Pulmonary artery endothelial cell (primary cell): ENCODE measurements around the gene DEPP1. TPM values are rescaled to one million over a fixed set of nuclear protein-coding genes. Genes with fewer than 3 reads are reported as not detected.

Source experiments
- DNase-seq: peaks from one replicate; pipeline ENCODE4 v3.0.0-alpha.2; 2011; ENCODE audit warnings: low read depth, low spot score
- total RNA-seq: library from RNA; depleted of rRNA; stranded (reverse); fragments of >200 nt; gene quantifications from 2 replicates; pipeline ENCODE4 v1.2.3, GENCODE V29; 2014

Gene DEPP1
- total RNA-seq, 1 donor from 2014 or later: 395 TPM

DNA sequence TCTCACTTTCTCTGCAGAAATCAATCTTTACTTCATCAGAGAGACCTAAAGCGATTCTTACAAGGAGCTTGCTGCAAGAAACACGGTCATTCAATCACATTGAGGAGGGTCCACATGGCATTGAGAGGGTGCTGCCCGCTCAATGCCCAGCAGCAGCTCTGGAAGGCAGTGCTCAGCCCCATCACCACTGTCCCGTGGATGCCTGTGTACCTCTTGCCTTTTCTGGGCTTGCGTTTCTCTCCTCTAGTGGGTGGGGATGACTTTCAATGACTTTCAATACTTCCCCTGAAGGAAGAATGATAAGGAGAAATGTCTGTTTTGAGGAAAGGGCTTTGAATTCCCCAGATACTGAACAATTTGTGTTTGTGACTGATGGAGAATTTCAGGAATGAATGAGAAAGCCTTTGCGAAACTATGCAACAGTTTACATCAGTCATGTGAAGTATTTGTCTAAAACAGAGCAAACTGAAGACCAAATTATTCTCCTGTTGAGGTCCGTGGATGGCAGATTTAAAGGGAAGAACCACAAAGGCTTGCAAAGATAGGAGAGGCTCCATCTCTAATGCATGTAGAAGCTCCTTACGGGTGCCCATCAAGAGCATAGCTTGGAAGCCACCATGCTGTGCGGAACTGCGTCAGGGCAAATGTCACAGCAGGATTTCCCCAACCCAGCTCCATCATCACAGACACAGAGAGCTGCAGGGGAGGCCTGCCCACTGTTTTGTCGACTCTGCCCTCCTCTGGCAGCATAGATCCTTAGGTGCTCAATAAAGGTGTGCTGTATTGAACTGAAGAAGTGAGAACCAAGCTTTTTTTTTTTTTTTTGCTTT, 15.5 kb upstream of the DEPP1 start:
- DNase-seq: no peak

GRCh38 chr10:44993226-44993921, 14.8 kb upstream of the DEPP1 start:
- DNase-seq: no peak

- DNase-seq: no peak
Observed at GRCh38 chr10:44992732-44993225, 14.2 kb upstream of the DEPP1 start.

DNA sequence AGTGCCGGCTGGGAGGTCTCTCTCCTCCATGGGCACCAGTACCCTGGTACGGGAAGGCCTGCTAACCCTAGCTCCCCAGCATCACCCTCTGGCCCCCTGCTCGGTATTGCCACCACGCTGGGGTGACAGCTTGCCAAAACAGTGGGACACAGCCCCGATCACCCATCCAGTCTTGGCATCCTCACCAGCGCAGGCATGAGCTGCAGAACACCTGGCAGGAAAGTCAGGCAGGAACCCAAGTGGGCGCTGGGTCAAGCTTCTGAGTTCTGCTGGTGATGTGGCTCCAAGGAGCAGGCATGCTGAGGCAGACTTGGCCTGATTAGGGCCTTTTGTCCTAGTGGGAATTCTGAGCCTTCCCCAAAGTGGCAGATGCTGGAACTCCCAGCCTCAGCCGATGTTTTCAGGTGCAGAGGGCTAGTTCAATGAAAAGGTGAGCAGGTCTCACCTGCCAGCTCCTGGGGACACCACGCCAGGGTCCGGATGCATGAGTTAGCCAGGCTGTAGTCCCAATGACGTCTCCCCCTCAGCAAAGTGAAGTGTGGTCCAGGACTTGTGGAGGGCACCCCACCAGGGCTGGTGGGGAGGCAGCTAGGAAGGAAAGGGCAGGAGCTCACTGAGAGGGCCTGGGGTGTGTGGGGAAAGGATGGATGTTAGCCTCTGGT, 13.6 kb upstream of the DEPP1 start:
- DNase-seq: no peak

- DNase-seq: no peak
Observed at GRCh38 chr10:44991571-44991970, 13.0 kb upstream of the DEPP1 start.

DNA sequence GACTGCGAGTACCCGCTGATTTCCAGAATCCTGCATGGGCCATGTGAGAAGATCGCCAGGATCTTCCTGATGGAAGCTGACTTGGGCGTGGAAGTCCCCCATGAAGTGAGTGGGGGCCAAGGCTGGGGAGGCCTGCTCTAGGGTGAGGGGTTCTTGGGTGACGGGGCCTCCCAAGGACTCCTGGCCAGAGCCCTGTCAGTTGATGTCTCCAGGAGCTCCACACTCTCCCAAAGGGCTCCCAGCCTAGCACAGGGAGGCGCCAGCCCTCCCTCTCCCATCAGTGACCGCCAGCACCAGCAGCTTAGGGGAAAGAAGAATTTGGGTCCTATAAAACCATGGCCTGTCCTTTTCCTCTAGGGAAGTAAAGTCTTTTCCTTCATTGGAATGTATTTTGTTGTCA, 12.4 kb upstream of the DEPP1 start:
- no peak for DNase-seq

GRCh38 chr10:44990302-44990655, 11.7 kb upstream of the DEPP1 start:
- DNase-seq: no peak

GRCh38 chr10:44989597-44990301, 11.1 kb upstream of the DEPP1 start:
- no peak for DNase-seq

GRCh38 chr10:44988957-44989585, 10.5 kb upstream of the DEPP1 start:
- no peak for DNase-seq

DNA sequence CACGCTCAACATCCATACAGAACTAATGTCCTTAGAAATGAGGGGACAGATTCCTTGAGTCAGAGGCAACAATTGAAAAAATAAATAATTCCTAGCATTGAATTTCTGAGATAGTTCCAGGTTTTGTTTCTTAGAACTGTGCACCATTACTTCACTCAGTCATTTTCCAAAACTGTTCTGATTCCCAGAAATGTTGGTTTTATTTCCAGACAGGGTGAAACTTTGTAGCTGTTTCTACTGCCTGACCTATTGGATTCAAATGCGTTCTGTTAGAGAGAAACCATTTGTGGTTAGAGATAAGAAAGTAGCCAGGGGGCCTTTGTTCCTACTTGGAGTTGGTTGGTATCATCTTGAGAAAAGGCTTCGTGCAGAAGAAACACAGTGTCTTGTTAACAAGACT, 8.1 kb upstream of the DEPP1 start:
- no peak for DNase-seq

- DNase-seq: no peak
Observed at GRCh38 chr10:44986179-44986578, 7.6 kb upstream of the DEPP1 start.

GRCh38 chr10:44985175-44985681, 6.6 kb upstream of the DEPP1 start:
- no peak for DNase-seq

GRCh38 chr10:44984671-44985101, 6.1 kb upstream of the DEPP1 start:
- no peak for DNase-seq

DNA sequence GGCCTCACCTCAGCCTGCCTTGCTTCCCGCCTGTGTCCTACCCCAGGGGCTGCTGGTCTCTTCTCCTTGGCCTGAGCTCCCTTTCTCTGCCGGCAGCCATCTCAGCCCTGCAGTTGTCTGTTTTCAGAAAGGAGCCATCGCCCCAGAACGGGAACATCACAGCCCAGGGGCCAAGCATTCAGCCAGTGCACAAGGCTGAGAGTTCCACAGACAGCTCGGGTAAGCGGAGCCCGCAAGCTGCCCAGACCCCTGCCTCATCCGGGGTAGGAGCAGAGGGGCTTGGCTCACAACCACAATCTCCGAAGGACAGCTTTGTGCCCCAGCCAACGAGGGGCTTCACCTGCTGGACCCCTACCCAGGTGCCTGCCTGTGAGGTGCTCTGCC, 5.3 kb upstream of the DEPP1 start:
- DNase-seq: no peak

DNA sequence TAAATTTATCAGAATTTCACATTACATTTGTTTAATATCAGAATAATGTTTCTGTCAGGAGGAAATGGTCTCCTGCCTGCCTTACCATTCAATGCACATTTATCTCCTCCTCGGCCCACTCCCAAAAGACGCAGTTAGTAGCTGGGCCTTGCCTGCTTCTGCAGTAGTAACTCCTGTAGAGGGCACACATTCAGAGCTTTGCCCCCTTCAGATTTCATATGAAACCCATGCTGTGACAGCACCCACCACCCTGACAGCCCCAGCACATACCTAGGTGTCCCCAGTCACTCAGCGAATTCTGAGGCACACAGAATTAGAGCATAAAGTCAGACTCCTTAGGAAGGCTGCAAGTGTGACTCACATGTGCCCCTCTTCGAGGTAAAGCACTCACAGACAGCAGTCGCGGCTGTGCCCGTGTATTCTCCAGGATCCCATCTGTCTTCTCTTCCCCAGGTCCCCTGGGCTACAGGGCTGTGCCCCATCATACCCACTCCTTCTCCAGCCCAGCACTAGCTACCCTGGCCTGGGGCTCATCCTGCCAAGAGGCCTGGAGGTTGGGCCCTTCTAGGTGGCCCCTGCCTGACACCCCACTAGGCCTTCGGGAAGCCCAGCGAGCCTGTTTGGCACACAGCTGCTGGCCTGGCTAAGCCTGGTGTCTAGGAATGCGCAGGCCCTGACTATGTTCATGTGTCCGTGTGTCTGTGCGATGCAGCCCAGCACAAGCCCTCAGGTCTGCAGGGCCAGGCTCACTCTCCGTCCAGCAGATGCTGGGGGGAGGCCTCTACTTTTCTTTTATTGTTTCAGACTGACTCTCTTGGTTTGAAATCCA, 4.7 kb upstream of the DEPP1 start:
- no peak for DNase-seq

DNA sequence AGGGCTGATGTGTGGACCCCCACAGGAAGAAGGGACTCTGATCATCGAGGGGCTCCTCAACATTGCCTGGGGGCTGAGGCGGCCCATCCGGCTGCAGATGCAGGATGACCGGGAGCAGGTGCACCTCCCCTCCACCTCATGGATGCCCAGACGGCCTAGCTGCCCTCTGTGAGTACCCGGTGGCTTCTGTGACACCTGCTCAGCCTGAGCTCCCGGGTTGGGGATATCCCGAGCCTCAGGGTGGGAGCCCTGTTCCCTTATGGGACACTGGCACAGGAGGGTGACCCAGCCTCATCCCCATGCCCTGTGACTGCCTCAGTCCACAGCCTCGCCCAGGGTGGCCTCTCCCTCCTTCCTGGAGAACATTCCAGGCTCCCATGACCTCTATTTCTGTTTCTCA, 3.9 kb upstream of the DEPP1 start:
- DNase-seq: no peak

DNA sequence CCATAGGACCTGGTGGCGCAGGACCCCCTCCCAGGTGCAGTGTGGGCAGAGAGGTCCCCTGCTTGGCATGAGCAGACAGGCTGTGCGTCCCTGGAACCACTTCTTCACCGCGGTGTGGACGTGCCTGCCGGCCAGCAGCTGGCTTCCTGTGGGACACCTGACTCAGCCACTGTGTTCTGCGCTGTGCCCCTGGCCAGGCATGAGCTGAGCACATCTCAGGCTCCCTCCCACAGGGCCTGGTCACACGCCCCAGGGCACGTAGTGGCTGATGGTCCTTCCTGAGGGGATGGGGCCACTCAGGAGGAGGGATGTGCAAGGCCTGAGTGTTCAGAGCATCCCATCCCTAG, 3.5 kb upstream of the DEPP1 start:
- DNase-seq: no peak

DNA sequence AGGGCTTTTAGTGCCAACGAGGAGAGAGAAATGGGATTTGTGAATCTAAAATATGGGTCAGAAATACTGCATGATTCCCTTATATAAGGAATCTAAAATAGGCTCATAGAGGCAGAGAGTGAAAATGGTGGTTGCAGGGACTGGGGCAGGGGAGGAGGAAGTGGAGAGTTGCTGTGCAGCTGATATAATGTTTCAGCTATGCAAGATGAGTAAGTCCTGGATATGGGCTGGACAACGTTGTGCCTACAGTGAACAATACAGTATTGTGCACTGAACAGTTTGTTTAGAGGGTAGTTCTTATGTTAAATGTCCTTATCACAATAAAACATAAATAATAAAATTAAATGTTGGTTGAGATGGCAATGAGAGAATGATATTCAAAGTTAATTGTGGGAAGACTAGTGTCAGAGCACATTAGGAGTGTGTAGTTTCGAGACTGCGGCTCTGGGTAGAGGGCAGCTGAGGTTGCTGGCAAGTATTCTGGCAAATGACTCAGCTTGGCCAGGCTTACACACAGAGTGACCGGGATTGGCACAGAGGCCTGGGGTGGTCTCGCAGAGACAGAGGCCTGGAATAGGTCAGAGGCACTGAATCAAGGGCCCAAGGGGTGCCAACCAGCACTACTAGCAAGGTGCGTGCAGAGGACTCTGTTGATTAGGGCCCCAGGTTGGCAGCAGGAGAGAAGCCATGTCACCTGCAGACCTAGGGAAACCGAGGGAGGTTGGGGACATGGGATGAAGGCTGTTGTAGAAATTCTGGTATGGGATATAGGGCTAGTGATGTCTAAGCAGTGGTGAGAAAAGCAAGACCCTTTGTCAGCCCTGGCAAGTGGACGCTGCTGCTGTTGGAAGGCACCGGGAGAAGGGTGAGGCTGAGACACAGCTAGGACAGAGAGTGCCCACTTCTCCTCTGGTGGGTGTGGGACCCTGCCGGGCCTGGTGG, 2.8 kb upstream of the DEPP1 start:
- DNase-seq: peak; percentile 83
